ENCODE data around the gene PCNA. TPM values are rescaled to one million over a fixed set of nuclear protein-coding genes. Genes with fewer than 3 reads are reported as not detected.

Gene PCNA
- total and polyA plus RNA-seq, 10 of the 15 experiments (the other 5 are each of a cell fraction or from before 2014, with no cell fraction given): 389 to 694 (median 540) TPM

DNA sequence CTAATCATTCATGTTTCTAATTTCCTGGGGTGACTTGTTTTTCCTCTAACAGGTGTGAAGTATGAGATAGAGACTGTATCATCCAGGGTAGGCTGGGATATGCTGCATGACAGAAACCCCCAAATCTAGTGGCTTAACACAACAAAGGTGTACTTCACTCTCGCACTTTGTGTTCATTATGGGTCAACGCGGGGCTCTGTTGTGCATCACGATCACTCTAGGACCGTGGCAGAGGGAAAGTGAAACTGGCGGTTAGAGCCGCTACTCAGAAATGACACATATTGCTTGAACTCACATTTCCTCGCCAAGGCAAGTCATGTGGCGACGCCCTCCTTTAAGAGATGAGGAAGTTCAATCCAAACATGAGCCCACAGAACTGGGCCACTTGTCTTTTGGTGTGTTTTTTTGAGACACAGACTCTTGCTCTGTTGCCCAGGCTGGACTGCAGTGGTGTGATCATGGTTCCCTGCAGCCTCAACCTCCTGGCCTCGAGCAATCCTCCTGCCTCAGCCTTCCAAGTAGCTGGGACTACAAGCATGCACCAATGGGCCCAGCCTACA is 41.3 kb downstream of the PCNA start (continued):
- TF ChIP-seq POLR2AphosphoS5 (IDR thresholded peaks at IDR 0.05; ENCODE audit: low read length): peak; percentile 64
- TF ChIP-seq GABPA (IDR thresholded peaks at IDR 0.05; ENCODE audit: low read depth): 0 out of 2 replicates have a peak, but pooled peaks have one; percentile 42
- TF ChIP-seq BMI1 (IDR thresholded peaks at IDR 0.05; ENCODE audit: borderline replicate concordance): peak; percentile 45; the same call in 1 of the 2 replicates
- TF ChIP-seq BCL11A (IDR thresholded peaks at IDR 0.05; ENCODE audit: low read depth, low read length): peak; percentile 90
- TF ChIP-seq, protein P1, sequence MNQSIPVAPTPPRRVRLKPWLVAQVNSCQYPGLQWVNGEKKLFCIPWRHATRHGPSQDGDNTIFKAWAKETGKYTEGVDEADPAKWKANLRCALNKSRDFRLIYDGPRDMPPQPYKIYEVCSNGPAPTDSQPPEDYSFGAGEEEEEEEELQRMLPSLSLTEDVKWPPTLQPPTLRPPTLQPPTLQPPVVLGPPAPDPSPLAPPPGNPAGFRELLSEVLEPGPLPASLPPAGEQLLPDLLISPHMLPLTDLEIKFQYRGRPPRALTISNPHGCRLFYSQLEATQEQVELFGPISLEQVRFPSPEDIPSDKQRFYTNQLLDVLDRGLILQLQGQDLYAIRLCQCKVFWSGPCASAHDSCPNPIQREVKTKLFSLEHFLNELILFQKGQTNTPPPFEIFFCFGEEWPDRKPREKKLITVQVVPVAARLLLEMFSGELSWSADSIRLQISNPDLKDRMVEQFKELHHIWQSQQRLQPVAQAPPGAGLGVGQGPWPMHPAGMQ (IDR thresholded peaks at IDR 0.05; ENCODE audit: borderline replicate concordance): no peak
- TF ChIP-seq TARDBP (IDR thresholded peaks at IDR 0.05; ENCODE audit: borderline replicate concordance): no peak
- no peak for TF ChIP-seq MYC (IDR thresholded peaks at IDR 0.05; ENCODE audit: insufficient read depth, insufficient read length, insufficient replicate concordance, low read length, severe bottlenecking)
- peak; percentile 44; the same call in 1 of the 2 replicates for TF ChIP-seq SREBF1 (IDR thresholded peaks at IDR 0.05; ENCODE audit: low read length)
- no peak for TF ChIP-seq FOS (IDR thresholded peaks at IDR 0.05; ENCODE audit: borderline replicate concordance, extremely low read depth, insufficient read length)
- TF ChIP-seq RFX5 (IDR thresholded peaks at IDR 0.05; ENCODE audit: low read depth, low read length): 0 out of 2 replicates have a peak, but pooled peaks have one; percentile 42
- TF ChIP-seq WRNIP1 (IDR thresholded peaks at IDR 0.05; ENCODE audit: borderline replicate concordance, low read depth, low read length): peak; percentile 74; the same call in 1 of the 2 replicates
- TF ChIP-seq FOXM1 (IDR thresholded peaks at IDR 0.05; ENCODE audit: low read depth, low read length): peak; percentile 87
- TF ChIP-seq BACH1 (IDR thresholded peaks at IDR 0.05; ENCODE audit: borderline replicate concordance): peak; percentile 96
- no peak for TF ChIP-seq ATF3 (IDR thresholded peaks at IDR 0.05; ENCODE audit: borderline replicate concordance, extremely low read depth, low read depth, low read length)
- TF ChIP-seq NR2C2 (IDR thresholded peaks at IDR 0.05; ENCODE audit: borderline replicate concordance, control insufficient read depth, insufficient read length, low read depth): no peak
- TF ChIP-seq PAX5 (IDR thresholded peaks at IDR 0.05; ENCODE audit: borderline replicate concordance, low read depth, low read length): peak; percentile 97
- peak; percentile 67; the same call in 1 of the 2 replicates for TF ChIP-seq MYB (IDR thresholded peaks at IDR 0.05; ENCODE audit: borderline replicate concordance, low read depth, low read length)
- peak; percentile 93 for TF ChIP-seq POU2F2 (IDR thresholded peaks at IDR 0.05; ENCODE audit: borderline replicate concordance, low read depth, low read length)
- peak; percentile 94 for TF ChIP-seq IKZF1 (conservative IDR thresholded peaks at IDR 0.05)
- peak; percentile 1; the same call in 1 of the 2 replicates for TF ChIP-seq ZSCAN29 (IDR thresholded peaks at IDR 0.05)
- peak; percentile 53; the same call in 1 of the 2 replicates for TF ChIP-seq TCF12 (IDR thresholded peaks at IDR 0.05; ENCODE audit: low read depth, low read length)
- TF ChIP-seq ATF7 (IDR thresholded peaks at IDR 0.05; ENCODE audit: low read depth): peak; percentile 93
- peak; percentile 79 for TF ChIP-seq CREB1 (IDR thresholded peaks at IDR 0.05; ENCODE audit: low read depth)
- TF ChIP-seq SRF (IDR thresholded peaks at IDR 0.05; ENCODE audit: low read depth in 2 of 2, low read length in 2 of 2): no peak; a peak in 1 of 4 replicates
- peak; percentile 41 for TF ChIP-seq MEF2B (IDR thresholded peaks at IDR 0.05; ENCODE audit: partially characterized antibody, poor library complexity, severe bottlenecking)
- TF ChIP-seq EGR1 (IDR thresholded peaks at IDR 0.05; ENCODE audit: borderline replicate concordance in 1 of 2, low read depth in 2 of 2, low read length in 2 of 2): peak in 1 of 2 experiments; percentile 17; a peak in 1 of 3 replicates
- peak; percentile 82 for TF ChIP-seq PML (IDR thresholded peaks at IDR 0.05; ENCODE audit: low read length)
- TF ChIP-seq, protein P2, sequence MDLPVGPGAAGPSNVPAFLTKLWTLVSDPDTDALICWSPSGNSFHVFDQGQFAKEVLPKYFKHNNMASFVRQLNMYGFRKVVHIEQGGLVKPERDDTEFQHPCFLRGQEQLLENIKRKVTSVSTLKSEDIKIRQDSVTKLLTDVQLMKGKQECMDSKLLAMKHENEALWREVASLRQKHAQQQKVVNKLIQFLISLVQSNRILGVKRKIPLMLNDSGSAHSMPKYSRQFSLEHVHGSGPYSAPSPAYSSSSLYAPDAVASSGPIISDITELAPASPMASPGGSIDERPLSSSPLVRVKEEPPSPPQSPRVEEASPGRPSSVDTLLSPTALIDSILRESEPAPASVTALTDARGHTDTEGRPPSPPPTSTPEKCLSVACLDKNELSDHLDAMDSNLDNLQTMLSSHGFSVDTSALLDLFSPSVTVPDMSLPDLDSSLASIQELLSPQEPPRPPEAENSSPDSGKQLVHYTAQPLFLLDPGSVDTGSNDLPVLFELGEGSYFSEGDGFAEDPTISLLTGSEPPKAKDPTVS (IDR thresholded peaks at IDR 0.05; ENCODE audit: low read depth, low read length): no peak
- no peak for TF ChIP-seq YBX1 (IDR thresholded peaks at IDR 0.05)
- peak; percentile 83; the same call in 1 of the 2 replicates for TF ChIP-seq MAX (IDR thresholded peaks at IDR 0.05; ENCODE audit: low read depth, low read length)
